ENCODE data around the gene OCIAD2. TPM values are rescaled to one million over a fixed set of nuclear protein-coding genes. Genes with fewer than 3 reads are reported as not detected.

Gene OCIAD2
- total and polyA plus RNA-seq, 4 experiments from 2014 or later: 102 to 245 (median 150) TPM

GRCh38 chr4:48844843-48845242, 61.7 kb downstream of the OCIAD2 start:
- H3K9me3 ChIP-seq (ENCODE audit: control insufficient read depth in 1 of 2, low read length in 2 of 2): no peaks in the 10 kb centered on the region
- H3K36me3 ChIP-seq (ENCODE audit: insufficient read depth, low read length): peaks cover 12% of the 10 kb centered on the region
- ChIA-PET POLR2A (ENCODE audit: partially characterized antibody) (no interaction called here), CTCF (ENCODE audit: partially characterized antibody) (no interaction called here)
- Mint-ChIP-seq H3K36me3 (peaks cover 49 to 71% of the 10 kb centered on the region in 2 donors), H3K4me1 (peaks cover 9 to 18% (median 10%) of the 10 kb centered on the region in 4 donors), H3K4me3 (no peak overlapping the region), H3K27me3 (no peaks in the 10 kb centered on the region), H3K9me3 (peaks cover 0 to 5% (median 0%) of the 10 kb centered on the region in 8 donors), H3K27ac (no peak overlapping the region)
- intact Hi-C loops (cut with micrococcal nuclease): no loop called here
- no peaks in the 10 kb centered on the region for H3K27me3 ChIP-seq (ENCODE audit: insufficient read depth, low read length)
- no peak for DNase-seq
- H3K27ac ChIP-seq (ENCODE audit: low read depth, low read length): no peak overlapping the region
- no peaks in the 10 kb centered on the region for H3K4me1 ChIP-seq (ENCODE audit: insufficient read depth, low read length)
- no peak overlapping the region for H3K4me3 ChIP-seq (ENCODE audit: low read length in 2 of 2)

- Mint-ChIP-seq H3K4me1 (peaks cover 12 to 23% (median 15%) of the 10 kb centered on the region in 4 donors), H3K36me3 (peaks cover 40 to 74% of the 10 kb centered on the region in 2 donors), H3K9me3 (peaks cover 0 to 2% (median 0%) of the 10 kb centered on the region in 8 donors), H3K27ac (peak overlapping the region in 1 of 7 donors; percentile 1), H3K4me3 (no peak overlapping the region), H3K27me3 (no peaks in the 10 kb centered on the region)
- Histone ChIP-seq H3K9me3 (ENCODE audit: control insufficient read depth in 1 of 2, low read length in 2 of 2) (no peaks in the 10 kb centered on the region), H3K36me3 (ENCODE audit: insufficient read depth, low read length) (peaks cover 32% of the 10 kb centered on the region), H3K27ac (ENCODE audit: low read depth, low read length) (no peak overlapping the region), H3K4me3 (ENCODE audit: low read length in 2 of 2) (no peak overlapping the region), H3K27me3 (ENCODE audit: insufficient read depth, low read length) (no peaks in the 10 kb centered on the region), H3K4me1 (ENCODE audit: insufficient read depth, low read length) (no peaks in the 10 kb centered on the region)
- CTCF ChIA-PET (ENCODE audit: partially characterized antibody): no interaction called here
- POLR2A ChIA-PET (ENCODE audit: partially characterized antibody): no interaction called here
- intact Hi-C loops (cut with micrococcal nuclease): no loop called here
- no peak for DNase-seq
Observed at GRCh38 chr4:48841045-48841827, 65.3 kb downstream of the OCIAD2 start.

DNA sequence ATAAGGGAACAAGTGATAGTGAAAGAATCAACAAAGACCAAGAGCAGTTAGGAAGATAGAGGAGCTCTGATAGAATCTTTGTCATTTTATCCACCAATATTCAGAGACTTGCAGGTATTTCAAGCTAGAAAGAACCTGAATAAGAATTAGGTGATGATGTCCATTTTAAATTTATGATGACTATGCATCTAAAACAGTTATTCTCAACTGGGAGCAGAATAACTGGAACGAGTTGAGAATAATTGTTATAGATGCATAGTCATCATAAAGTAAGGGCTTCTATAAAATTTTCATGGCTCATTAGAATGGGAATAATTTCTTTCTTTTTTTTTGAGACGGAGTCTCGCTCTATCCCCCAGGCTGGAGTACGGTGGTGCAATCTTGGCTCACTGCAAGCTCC, 69.9 kb downstream of the OCIAD2 start:
- Histone ChIP-seq H3K36me3 (ENCODE audit: insufficient read depth, low read length) (peaks cover 45% of the 10 kb centered on the region), H3K27ac (ENCODE audit: low read depth, low read length) (no peak overlapping the region), H3K4me3 (ENCODE audit: low read length in 2 of 2) (no peak overlapping the region), H3K27me3 (ENCODE audit: insufficient read depth, low read length) (no peaks in the 10 kb centered on the region), H3K9me3 (ENCODE audit: control insufficient read depth in 1 of 2, low read length in 2 of 2) (no peaks in the 10 kb centered on the region), H3K4me1 (ENCODE audit: insufficient read depth, low read length) (peaks cover 17% of the 10 kb centered on the region)
- POLR2A ChIA-PET (ENCODE audit: partially characterized antibody): interaction anchor here (0.6 to 1.1 kb wide), 3 partner anchors 56 to 138 kb away, joined by 3 to 4 read pairs (median 3); partner anchors contain the start of gene FRYL
- H3K4me1 Mint-ChIP-seq: peaks cover 19 to 34% (median 21%) of the 10 kb centered on the region in 4 donors
- H3K9me3 Mint-ChIP-seq: no peaks in the 10 kb centered on the region
- peak overlapping the region in 1 of 7 donors; percentile 66 for H3K27ac Mint-ChIP-seq
- no peak for DNase-seq
- no peak overlapping the region for H3K4me3 Mint-ChIP-seq
- CTCF ChIA-PET (ENCODE audit: partially characterized antibody): no interaction called here
- H3K27me3 Mint-ChIP-seq: no peaks in the 10 kb centered on the region
- peaks cover 25 to 58% of the 10 kb centered on the region in 2 donors for H3K36me3 Mint-ChIP-seq
- intact Hi-C loops (cut with micrococcal nuclease): loop anchor here (10.0 kb wide), 1 partner anchor 128 kb away; no protein-coding TSS in a partner anchor

Other genes with a start within 250 kb of the OCIAD2 start
- gene FRYL, start 126.5 kb downstream of the OCIAD2 start, total RNA-seq: 100 to 1,000 TPM; 124 to 134 TPM
- 10 to 100 TPM; 17.1 to 43.6 TPM for gene FRYL, start 126.5 kb downstream of the OCIAD2 start, polyA plus RNA-seq
- 100 to 1,000 TPM; 110 to 124 TPM for gene OCIAD1, start 75.7 kb downstream of the OCIAD2 start, total RNA-seq
- 100 to 1,000 TPM; 161 to 171 TPM for gene OCIAD1, start 75.7 kb downstream of the OCIAD2 start, polyA plus RNA-seq
- not detected for gene CWH43, start 79.5 kb upstream of the OCIAD2 start, total RNA-seq
- not detected for gene CWH43, start 79.5 kb upstream of the OCIAD2 start, polyA plus RNA-seq

Measured in CD4-positive, alpha-beta memory T cell (primary cell).